HCT116 (cell line): Measurements from ENCODE around the gene PDE7B. TPM values are rescaled to one million over a fixed set of nuclear protein-coding genes. Genes with fewer than 3 reads are reported as not detected.

Experiments
- ATAC-seq: fragments of 200-7000 bp; cut with Tn5 transposase; 2 replicates; pipeline ENCODE4 v1.9.1; 2020; ENCODE audit warnings: mild to moderate bottlenecking, moderate library complexity
- BruUV-seq: library from RNA; stranded (reverse); fragments of 400-500 nt; replicated peaks from 2 replicates; lab custom pipeline; 2021; lab: Mats Ljungman, UMichigan
- CTCF ChIA-PET: fragments of 300-600 bp; sonication (Branson Sonifier 250); formaldehyde crosslinking; loops from one replicate; lab custom pipeline; 2021; ENCODE audit warnings: antibody characterized with exemption; lab: Charles Lee
- POLR2A ChIA-PET: fragments of 300-600, 350-600 bp; sonication (Branson Sonifier 250); formaldehyde crosslinking; loops from one replicate; lab custom pipeline; 2021; ENCODE audit warnings: antibody characterized with exemption; lab: Charles Lee
- RAD21 ChIA-PET, 2 experiments: fragments of 300-600 bp; sonication (Branson Sonifier 250); formaldehyde crosslinking; loops; one replicate each; lab custom pipeline; 2023; ENCODE audit warnings: low total read pairs in 2 of 2; ENCODE audit not compliant: uncharacterized antibody in 2 of 2, unreplicated experiment in 2 of 2, low non-redundant PET in 1 of 2; lab: Charles Lee
- DNase-seq: peaks from one replicate; pipeline ENCODE4 v3.0.0-alpha.2; 2010; ENCODE audit warnings: low read depth, low spot score
- H2AFZ ChIP-seq: fragments of 200-600 bp; shearing (Covaris generic), sonication (generic); 2 replicates; pipeline ENCODE4 v1.6.1; 2017; ENCODE audit warnings: low read depth, mixed run types, mixed read lengths, antibody characterized with exemption, low read length; ENCODE audit not compliant: poor library complexity, severe bottlenecking
- H3K27ac ChIP-seq: 2 replicates; pipeline ENCODE4 v1.5.1; 2012; ENCODE audit warnings: low read depth, low read length
- H3K27me3 ChIP-seq: fragments of 200-600 bp; sonication (generic); 2 replicates; pipeline ENCODE4 v1.6.1; 2016; ENCODE audit warnings: mixed run types, low read length, mixed read lengths; ENCODE audit not compliant: insufficient read depth
- H3K36me3 ChIP-seq, 2 experiments: fragments of 200-500 bp in 1 of 2; fragments of 200-600 bp in 1 of 2; sonication (Bioruptor generic) in 1 of 2; sonication (generic) in 1 of 2; 2 replicates each; pipeline versions ENCODE4 v1.5.1 to v1.6.1; 2014 to 2016; ENCODE audit warnings: low read length in 2 of 2, inconsistent platforms in 1 of 2, mixed read lengths in 1 of 2, mixed run types in 1 of 2; ENCODE audit not compliant: insufficient read depth in 2 of 2, control insufficient read depth in 1 of 2
- H3K4me1 ChIP-seq, 2 experiments: fragments of 200-600 bp in 1 of 2; sonication (generic) in 1 of 2; 2 replicates each; pipeline versions ENCODE4 v1.5.1 to v1.6.1; 2012 to 2017; ENCODE audit warnings: low read length in 2 of 2, inconsistent platforms in 1 of 2, mild to moderate bottlenecking in 1 of 2, mixed read lengths in 1 of 2, mixed run types in 1 of 2, moderate library complexity in 1 of 2; ENCODE audit not compliant: insufficient read depth in 2 of 2, control insufficient read depth in 1 of 2
- H3K4me2 ChIP-seq: fragments of 200-600 bp; sonication (generic); 2 replicates; pipeline ENCODE4 v1.6.1; 2017; ENCODE audit warnings: mixed run types, low read length, mixed read lengths
- H3K4me3 ChIP-seq, 2 experiments: fragments of 200-600 bp in 1 of 2; sonication (generic) in 1 of 2; replicated peaks in 1 of 2; 2 replicates each; pipeline ENCODE4 v1.5.1; 2011 to 2016; ENCODE audit warnings: low read length in 2 of 2, control low read depth in 1 of 2, low read depth in 1 of 2, mild to moderate bottlenecking in 1 of 2, mixed read lengths in 1 of 2, mixed run types in 1 of 2
- H3K79me2 ChIP-seq: fragments of 200-600 bp; sonication (generic); 2 replicates; pipeline ENCODE4 v1.6.1; 2017; ENCODE audit warnings: mild to moderate bottlenecking, mixed run types, low read length, moderate library complexity, mixed read lengths; ENCODE audit not compliant: insufficient read depth
- H3K9ac ChIP-seq: fragments of 200-600 bp; sonication (generic); 2 replicates; pipeline ENCODE4 v1.6.1; 2016; ENCODE audit warnings: low read length, mixed read lengths
- H3K9me2 ChIP-seq: fragments of 200-600 bp; sonication (generic), shearing (Covaris generic); 2 replicates; pipeline ENCODE4 v1.6.1; 2017; ENCODE audit warnings: mixed run types, mild to moderate bottlenecking, moderate library complexity; ENCODE audit not compliant: insufficient read depth
- H3K9me3 ChIP-seq, 2 experiments: fragments of 200-500 bp in 1 of 2; fragments of 200-600 bp in 1 of 2; sonication (Bioruptor generic) in 1 of 2; sonication (generic) in 1 of 2; 2 replicates each; pipeline ENCODE4 v1.6.1; 2014 to 2017; ENCODE audit warnings: low read length in 2 of 2, mixed read lengths in 2 of 2, inconsistent platforms in 1 of 2, low read depth in 1 of 2, mild to moderate bottlenecking in 1 of 2, mixed run types in 1 of 2, moderate library complexity in 1 of 2; ENCODE audit not compliant: control insufficient read depth in 1 of 2, insufficient read depth in 1 of 2
- H4K20me1 ChIP-seq: fragments of 200-600 bp; sonication (generic), shearing (Covaris generic); 2 replicates; pipeline ENCODE4 v1.6.1; 2017; ENCODE audit warnings: mixed run types, mild to moderate bottlenecking, moderate library complexity; ENCODE audit not compliant: insufficient read depth
- CEBPB ChIP-seq: IDR thresholded peaks from 2 replicates; pipeline ENCODE4 v1.6.1; 2012; ENCODE audit warnings: low read depth
- EGR1 ChIP-seq: IDR thresholded peaks from 2 replicates; pipeline ENCODE4 v1.6.1; 2012; ENCODE audit warnings: low read depth
- EZH2 ChIP-seq: fragments of 200-600 bp; sonication (generic); IDR thresholded peaks from 2 replicates; pipeline ENCODE4 v1.6.1; 2017; ENCODE audit warnings: antibody characterized with exemption, mixed run types
- FOSL1 ChIP-seq: IDR thresholded peaks from 2 replicates; pipeline ENCODE4 v1.6.1; 2012; ENCODE audit warnings: low read depth
- POLR2AphosphoS5 ChIP-seq: IDR thresholded peaks from 2 replicates; pipeline ENCODE4 v1.6.1; 2011; ENCODE audit warnings: mild to moderate bottlenecking, low read depth, low read length, moderate library complexity
- RAD21 ChIP-seq: IDR thresholded peaks from 2 replicates; pipeline ENCODE4 v1.6.1; 2012; ENCODE audit warnings: low read depth, mild to moderate bottlenecking
- SP1 ChIP-seq: IDR thresholded peaks from 2 replicates; pipeline ENCODE4 v1.6.1; 2012; ENCODE audit warnings: low read depth
- SRF ChIP-seq: IDR thresholded peaks from 2 replicates; pipeline ENCODE4 v1.6.1; 2012; ENCODE audit warnings: low read depth
- ZBTB33 ChIP-seq: IDR thresholded peaks from 2 replicates; pipeline ENCODE4 v1.6.1; 2011; ENCODE audit warnings: mild to moderate bottlenecking, low read length, moderate library complexity; ENCODE audit not compliant: insufficient replicate concordance; ENCODE audit errors: extremely low read depth
- intact Hi-C: fragments of 100-400 bp; cut with micrococcal nuclease; formaldehyde crosslinking; loops from 2 replicates; pipeline ENCODE4 v1.10.0; 2022
- total RNA-seq: library from RNA; stranded (reverse); gene quantifications from one replicate; pipeline ENCODE4 v1.2.1, GENCODE V29; 2021; ENCODE audit not compliant: unreplicated experiment

Gene PDE7B
- total RNA-seq, 1 experiment from 2014 or later, result 0.61 TPM

- H3K4me3 ChIP-seq, result no peak overlapping the region
- DNase-seq (no peak), ATAC-seq (no peak)
- no TSS peak for BruUV-seq
- no peaks in the 10 kb centered on the region for H3K9me3 ChIP-seq
- ChIA-PET CTCF (interaction anchor here (2.5 kb wide), 1 partner anchor 10 kb away, joined by 8 read pairs; no protein-coding TSS in a partner anchor), POLR2A (no interaction called here), RAD21 (no interaction called here)
- H3K79me2 ChIP-seq, result no peaks in the 10 kb centered on the region
- H4K20me1 ChIP-seq, result no peaks in the 10 kb centered on the region
- H3K4me2 ChIP-seq, result no peak overlapping the region
- intact Hi-C loops, result no loop called here
- H3K27ac ChIP-seq, result no peak overlapping the region
- H3K27me3 ChIP-seq, result no peaks in the 10 kb centered on the region
- H3K9ac ChIP-seq, result no peak overlapping the region
- no peak overlapping the region for H2AFZ ChIP-seq
- H3K9me2 ChIP-seq, result no peaks in the 10 kb centered on the region
- TF ChIP-seq SRF (no peak), EGR1 (no peak), ZBTB33 (no peak)
- H3K36me3 ChIP-seq, result no peaks in the 10 kb centered on the region
- no peaks in the 10 kb centered on the region for H3K4me1 ChIP-seq
Measured at GRCh38 chr6:136022224-136022874, 170.8 kb downstream of the PDE7B start.

GRCh38 chr6:136024711-136025110 lies 173.2 kb downstream of the PDE7B start:
- no peaks in the 10 kb centered on the region for H4K20me1 ChIP-seq
- no peaks in the 10 kb centered on the region for H3K9me3 ChIP-seq
- no peak overlapping the region for H3K4me2 ChIP-seq
- no peak overlapping the region for H3K4me3 ChIP-seq
- H3K27ac ChIP-seq, result no peak overlapping the region
- no peaks in the 10 kb centered on the region for H3K9me2 ChIP-seq
- no peaks in the 10 kb centered on the region for H3K27me3 ChIP-seq
- intact Hi-C loops, result no loop called here
- no peaks in the 10 kb centered on the region for H3K79me2 ChIP-seq
- H2AFZ ChIP-seq, result no peak overlapping the region
- H3K9ac ChIP-seq, result no peak overlapping the region
- no peaks in the 10 kb centered on the region for H3K4me1 ChIP-seq
- RAD21 ChIA-PET, result no interaction called here
- POLR2A ChIA-PET, result no interaction called here
- no peak for DNase-seq
- CTCF ChIA-PET, result no interaction called here
- no peak for ATAC-seq
- TF ChIP-seq CEBPB (no peak), FOSL1 (no peak), RAD21 (no peak), EZH2 (no peak), SP1 (no peak), POLR2AphosphoS5 (no peak)
- no peaks in the 10 kb centered on the region for H3K36me3 ChIP-seq
- BruUV-seq, result no TSS peak
